ENCODE results near the gene RPRD1A.

Gene RPRD1A

GRCh38 chr18:36108601-36109000, 41.2 kb upstream of the RPRD1A start:
- ChIA-PET POLR2A (no interaction called here), CTCF (interaction anchor here (0.6 to 1.5 kb wide), 5 partner anchors 9 to 176 kb away, joined by 3 to 5 read pairs (median 4); no protein-coding TSS in a partner anchor)
- no peak for TF ChIP-seq CTCF (IDR thresholded peaks at IDR 0.05; ENCODE audit: control extremely low read depth, extremely low read depth, low read depth, missing control alignments)
- DNase-seq (ENCODE audit: extremely low spot score), result no peak

GRCh38 chr18:36108196-36108595, 40.8 kb upstream of the RPRD1A start:
- no peak for TF ChIP-seq CTCF (IDR thresholded peaks at IDR 0.05; ENCODE audit: control extremely low read depth, extremely low read depth, low read depth, missing control alignments)
- CTCF ChIA-PET, result interaction anchor here (1.0 to 1.5 kb wide), 5 partner anchors 9 to 177 kb away, joined by 3 to 5 read pairs (median 5); no protein-coding TSS in a partner anchor
- DNase-seq (ENCODE audit: extremely low spot score), result no peak
- POLR2A ChIA-PET, result no interaction called here

GRCh38 chr18:36107477-36107876, 40.1 kb upstream of the RPRD1A start:
- ChIA-PET CTCF (interaction anchor here (1.0 to 1.6 kb wide), 5 partner anchors 8 to 178 kb away, joined by 3 to 5 read pairs (median 5); no protein-coding TSS in a partner anchor), POLR2A (no interaction called here)
- no peak for TF ChIP-seq CTCF (IDR thresholded peaks at IDR 0.05; ENCODE audit: control extremely low read depth, extremely low read depth, low read depth, missing control alignments)
- no peak for DNase-seq (ENCODE audit: extremely low spot score)

- CTCF ChIA-PET, result interaction anchor here (1.6 kb wide), 1 partner anchor 10 kb away, joined by 5 read pairs; no protein-coding TSS in a partner anchor
- TF ChIP-seq CTCF (IDR thresholded peaks at IDR 0.05; ENCODE audit: control extremely low read depth, extremely low read depth, low read depth, missing control alignments), result no peak
- POLR2A ChIA-PET, result no interaction called here
- no peak for DNase-seq (ENCODE audit: extremely low spot score)
Measured at GRCh38 chr18:36104749-36105148, 37.4 kb upstream of the RPRD1A start.

- CTCF ChIA-PET, result interaction anchor here (1.1 to 2.2 kb wide), 3 partner anchors 19 to 183 kb away, joined by 3 to 9 read pairs (median 3); no protein-coding TSS in a partner anchor
- POLR2A ChIA-PET, result no interaction called here
- DNase-seq (ENCODE audit: extremely low spot score), result no peak
- no peak for TF ChIP-seq CTCF (IDR thresholded peaks at IDR 0.05; ENCODE audit: control extremely low read depth, extremely low read depth, low read depth, missing control alignments)
Measured at GRCh38 chr18:36101943-36102342, 34.6 kb upstream of the RPRD1A start.

- ChIA-PET POLR2A (no interaction called here), CTCF (interaction anchor here (0.8 to 8.8 kb wide), 4 partner anchors 9 to 709 kb away, joined by 3 to 124 read pairs (median 4); no protein-coding TSS in a partner anchor)
- no peak for DNase-seq (ENCODE audit: extremely low spot score)
- no peak for TF ChIP-seq CTCF (IDR thresholded peaks at IDR 0.05; ENCODE audit: control extremely low read depth, extremely low read depth, low read depth, missing control alignments)
Measured at GRCh38 chr18:36099311-36099710, 32.0 kb upstream of the RPRD1A start.
